HG03558 (cell line): Measurements from ENCODE around the gene FANCC.

Experiments used
- ATAC-seq: cut with Tn5 transposase; IDR thresholded peaks from one replicate; pipeline ENCODE4 v1.9.1; 2021; ENCODE audit warnings: moderate number of reproducible peaks; ENCODE audit not compliant: unreplicated experiment; ENCODE audit errors: extremely low read depth

FANCC gene

GRCh38 chr9:95157481-95158151 is 159.9 kb downstream of the FANCC start:
- peak; percentile 56 for ATAC-seq

GRCh38 chr9:95156074-95156473 is 161.4 kb downstream of the FANCC start:
- ATAC-seq = no peak

DNA sequence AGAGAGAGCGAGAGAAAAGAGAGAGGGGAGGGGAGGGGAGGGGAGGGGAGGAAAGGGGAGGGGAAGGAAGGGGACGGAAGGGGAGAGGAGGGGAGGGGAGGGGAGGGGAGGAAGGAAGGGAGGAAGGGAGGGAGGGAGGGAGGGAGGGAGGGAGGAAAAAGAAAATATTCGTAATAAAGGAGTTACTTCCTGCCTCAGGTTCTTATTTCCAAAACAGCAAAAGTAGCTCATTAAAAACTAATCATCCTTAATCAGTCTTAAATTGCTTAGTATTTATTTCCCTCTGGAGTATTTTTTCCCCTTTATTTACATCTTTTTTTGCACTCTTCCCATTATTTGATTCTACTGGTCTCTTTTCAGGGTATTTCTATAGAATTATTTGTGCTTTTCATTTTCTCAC is 162.3 kb downstream of the FANCC start:
- no peak for ATAC-seq

GRCh38 chr9:95150903-95151302 is 166.6 kb downstream of the FANCC start:
- ATAC-seq = no peak

- no peak for ATAC-seq
These were observed 169.3 kb downstream of the FANCC start for GRCh38 chr9:95148208-95148520.

DNA sequence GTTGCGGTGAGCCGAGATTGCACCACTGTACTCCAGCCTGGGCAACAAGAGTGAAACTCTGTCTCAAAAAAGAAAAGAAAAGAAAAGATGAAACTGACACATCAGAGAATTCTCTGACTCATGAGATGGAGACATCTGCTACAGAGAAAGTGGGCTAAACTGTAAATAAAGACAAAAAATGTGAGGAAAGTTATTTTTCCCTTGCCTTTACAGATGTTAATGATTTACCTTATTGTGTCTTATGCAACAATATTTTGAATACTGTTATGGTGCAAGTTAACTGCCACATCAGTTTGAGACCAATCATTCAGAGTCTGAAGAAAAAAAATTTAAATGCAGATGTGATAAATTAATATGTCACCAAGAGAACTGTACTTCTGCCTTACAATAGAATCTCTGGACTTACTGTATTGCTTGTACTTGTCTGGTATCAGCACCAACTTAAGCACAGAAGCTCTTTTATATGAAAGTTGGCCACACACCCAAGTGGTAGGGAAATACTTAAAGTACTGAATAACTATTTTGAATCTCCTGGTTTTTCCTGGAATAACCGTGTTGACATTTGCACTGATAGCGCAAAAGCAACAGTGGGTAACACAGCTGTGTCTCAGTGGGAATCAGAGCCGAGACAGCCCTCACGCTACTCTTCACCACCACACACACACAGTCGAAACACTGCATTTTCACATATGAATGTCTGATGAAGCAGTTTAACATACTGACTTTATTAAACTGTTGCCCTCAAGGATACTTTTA is 169.9 kb downstream of the FANCC start:
- ATAC-seq = no peak

DNA sequence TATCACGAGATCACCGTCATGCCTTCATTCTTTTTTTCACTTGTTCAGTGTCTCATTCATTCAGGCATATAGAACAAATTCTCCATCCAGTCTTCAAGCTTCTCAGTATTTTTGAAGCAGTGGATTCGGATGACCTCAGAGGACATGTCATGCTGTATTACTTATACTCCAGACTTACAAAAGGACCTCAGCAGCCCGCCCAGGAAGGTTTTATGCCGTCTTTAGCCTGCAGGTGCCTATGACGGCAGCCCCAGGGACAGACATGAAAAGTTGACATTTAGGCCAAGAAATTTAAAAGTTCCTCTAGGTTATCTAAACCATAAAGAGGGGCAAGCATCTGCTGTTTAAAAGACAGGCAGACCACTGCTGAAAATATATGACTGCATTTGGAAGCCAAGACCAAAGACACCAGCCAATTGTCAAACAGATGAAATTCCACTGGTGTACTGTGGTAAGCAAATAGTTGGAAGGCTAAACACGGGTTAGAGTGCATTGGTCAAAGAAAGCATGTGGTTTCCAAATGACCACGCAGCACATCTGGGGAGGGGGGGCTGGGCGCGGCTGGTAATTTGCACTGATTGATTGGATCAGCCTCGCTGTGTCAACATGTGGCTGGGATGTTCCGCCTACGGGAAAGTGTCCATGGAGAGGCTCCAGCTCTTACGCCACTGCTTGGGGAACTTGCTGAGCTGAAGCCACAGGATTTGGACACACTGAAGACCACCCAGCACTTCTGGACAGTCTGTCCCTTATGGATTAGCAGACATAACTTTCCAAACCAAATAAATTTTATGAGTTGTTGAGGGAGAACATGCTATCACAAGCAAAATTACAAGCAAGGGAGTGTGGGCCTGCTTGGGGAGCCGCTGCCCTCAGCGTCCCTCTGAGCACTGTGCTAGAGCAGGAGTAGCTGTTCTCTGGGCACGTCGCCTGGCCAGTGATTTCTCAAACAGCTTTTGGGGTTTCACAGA is 173.6 kb downstream of the FANCC start:
- no peak for ATAC-seq

GRCh38 chr9:95142728-95143127 is 174.8 kb downstream of the FANCC start:
- no peak for ATAC-seq

DNA sequence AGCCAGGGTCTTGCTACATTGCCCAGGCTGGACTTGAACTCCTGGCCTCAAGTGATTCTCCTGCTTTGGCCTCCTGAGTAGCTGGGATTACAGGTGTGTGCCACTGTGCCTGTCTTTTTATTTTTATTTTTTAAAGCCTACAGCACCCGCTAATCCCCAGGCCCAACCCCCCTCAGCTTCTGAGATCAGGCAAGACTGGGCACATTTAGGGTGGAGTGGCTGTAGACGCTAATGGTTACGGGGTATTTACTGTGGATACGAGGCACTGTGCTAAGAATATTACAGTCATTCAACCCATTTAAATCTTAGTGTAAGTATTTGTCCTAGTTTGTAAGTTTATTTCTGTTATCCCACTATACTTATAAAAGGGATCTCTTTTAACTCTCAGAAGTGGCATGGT is 175.2 kb downstream of the FANCC start:
- no peak for ATAC-seq

- no peak for ATAC-seq
These were observed 176.7 kb downstream of the FANCC start for GRCh38 chr9:95140821-95141220.

- no peak for ATAC-seq
These were observed 178.4 kb downstream of the FANCC start for GRCh38 chr9:95139126-95139525.

GRCh38 chr9:95138474-95138873 is 179.0 kb downstream of the FANCC start:
- ATAC-seq = no peak

DNA sequence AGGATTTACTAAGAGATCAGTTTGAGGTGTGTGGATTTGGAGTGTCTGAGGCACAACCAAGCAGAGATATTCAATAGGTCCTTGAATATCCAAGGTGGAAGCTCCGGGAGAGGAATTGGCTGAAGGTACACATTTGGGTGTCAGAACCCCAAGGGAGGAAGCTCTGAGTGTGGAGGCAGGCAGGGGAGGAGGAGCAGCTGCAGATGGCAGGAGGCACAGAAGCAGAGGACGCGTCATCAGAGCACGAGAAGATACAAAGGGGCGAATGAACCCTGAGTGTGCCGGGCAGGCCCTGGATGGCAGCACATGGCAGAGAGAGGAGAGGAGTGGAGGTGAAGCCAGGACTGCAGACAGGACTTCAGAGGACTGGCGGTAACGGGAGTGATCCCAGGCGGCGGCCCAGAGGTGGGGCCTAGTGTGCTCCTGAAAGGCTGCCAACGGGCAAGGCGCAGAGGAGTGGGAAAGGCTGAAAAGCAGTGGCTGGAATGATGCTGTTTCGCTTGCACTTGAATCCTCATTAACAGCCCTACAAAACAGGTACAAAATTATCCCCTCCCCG is 179.8 kb downstream of the FANCC start:
- no peak for ATAC-seq

- ATAC-seq = no peak
These were observed 181.8 kb downstream of the FANCC start for GRCh38 chr9:95135756-95136155.

DNA sequence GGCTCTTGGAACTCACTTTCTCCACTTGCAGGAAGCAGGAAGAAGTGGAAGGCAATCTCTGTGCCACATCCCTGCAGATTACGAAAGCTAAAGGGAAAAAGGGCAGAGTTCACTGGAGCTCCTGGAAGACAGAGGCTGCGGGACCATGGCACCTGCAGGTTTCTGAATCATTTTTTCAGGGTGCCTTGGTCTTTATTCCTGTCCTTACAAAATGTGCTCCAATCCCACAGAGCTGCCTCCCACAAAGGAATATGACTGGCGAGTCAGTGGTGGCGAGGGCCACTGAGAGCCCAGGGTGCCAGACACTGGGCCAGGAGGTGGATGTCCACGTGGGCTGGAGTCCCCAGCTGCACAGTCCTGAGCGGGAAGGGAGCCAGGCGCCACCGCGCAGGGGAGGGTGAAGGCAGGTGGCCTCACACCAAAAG is 183.0 kb downstream of the FANCC start:
- ATAC-seq = no peak

DNA sequence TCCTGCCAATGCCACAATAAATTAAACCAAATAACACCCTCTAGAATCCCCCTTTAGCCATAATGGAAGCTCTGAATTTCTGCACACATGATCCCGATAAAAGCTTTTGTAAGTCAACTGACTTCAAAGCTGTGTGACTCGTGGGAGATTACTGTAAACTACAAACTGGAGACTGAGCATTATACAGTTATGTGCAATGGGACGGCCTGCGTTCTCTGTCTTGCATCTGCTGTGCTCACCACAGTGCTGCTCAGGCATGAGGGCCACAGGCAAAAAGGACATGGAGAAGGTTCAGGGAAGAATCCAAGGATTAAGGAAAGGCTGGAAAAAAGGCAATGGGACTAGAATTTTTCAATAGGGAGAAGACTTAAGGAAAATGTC is 184.2 kb downstream of the FANCC start:
- no peak for ATAC-seq

DNA sequence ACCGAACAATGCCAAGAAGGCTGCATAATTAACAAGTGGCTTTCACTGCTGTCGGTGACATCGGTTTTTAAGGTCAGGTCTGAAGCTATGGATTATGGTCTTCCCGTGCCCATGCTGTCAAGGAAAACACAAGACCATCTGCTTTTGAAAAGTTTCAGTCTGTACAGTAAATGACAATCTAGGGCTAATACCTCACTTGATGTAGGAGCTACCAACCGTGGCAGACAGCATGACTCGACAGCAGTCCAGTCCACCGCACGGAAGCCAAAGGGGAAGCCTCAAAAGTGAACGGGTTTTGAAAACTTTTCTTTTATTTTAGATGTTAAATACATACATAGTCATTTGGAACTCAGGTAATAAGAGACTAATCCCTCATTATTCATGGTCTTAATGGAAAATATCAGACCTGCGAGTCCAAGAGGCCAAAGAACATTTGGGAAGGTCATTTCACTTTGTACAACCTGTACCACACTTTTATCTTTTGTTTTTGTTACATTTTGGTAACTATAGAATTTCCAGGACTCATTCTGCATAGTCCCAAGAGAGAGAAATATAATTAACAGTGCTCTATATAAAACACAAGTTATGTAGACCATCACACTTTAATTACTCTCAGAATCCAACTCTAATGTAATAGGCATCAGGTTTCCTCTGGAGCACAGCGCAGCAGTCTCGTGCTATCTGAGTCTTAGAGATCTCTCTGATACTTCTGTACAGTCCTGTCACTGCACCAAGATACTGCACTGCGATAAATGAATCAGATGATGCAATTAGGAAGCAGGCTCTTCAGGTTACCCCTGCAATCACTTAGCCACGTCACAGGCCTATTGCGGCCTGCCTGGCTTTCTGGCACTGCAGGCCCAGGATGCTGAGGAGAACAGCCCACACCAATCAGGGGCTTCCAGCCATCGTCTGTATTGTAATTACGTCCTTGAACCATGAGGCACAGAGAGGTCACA is 184.9 kb downstream of the FANCC start:
- ATAC-seq = no peak

- no peak for ATAC-seq
These were observed 186.2 kb downstream of the FANCC start for GRCh38 chr9:95131023-95131943.

GRCh38 chr9:95130484-95130883 is 187.0 kb downstream of the FANCC start:
- no peak for ATAC-seq
